ENCODE data around the gene ATP6V1G1.

GRCh38 chr9:114607671-114608524 is 20.3 kb downstream of the ATP6V1G1 start:
- TF ChIP-seq, protein P1, sequence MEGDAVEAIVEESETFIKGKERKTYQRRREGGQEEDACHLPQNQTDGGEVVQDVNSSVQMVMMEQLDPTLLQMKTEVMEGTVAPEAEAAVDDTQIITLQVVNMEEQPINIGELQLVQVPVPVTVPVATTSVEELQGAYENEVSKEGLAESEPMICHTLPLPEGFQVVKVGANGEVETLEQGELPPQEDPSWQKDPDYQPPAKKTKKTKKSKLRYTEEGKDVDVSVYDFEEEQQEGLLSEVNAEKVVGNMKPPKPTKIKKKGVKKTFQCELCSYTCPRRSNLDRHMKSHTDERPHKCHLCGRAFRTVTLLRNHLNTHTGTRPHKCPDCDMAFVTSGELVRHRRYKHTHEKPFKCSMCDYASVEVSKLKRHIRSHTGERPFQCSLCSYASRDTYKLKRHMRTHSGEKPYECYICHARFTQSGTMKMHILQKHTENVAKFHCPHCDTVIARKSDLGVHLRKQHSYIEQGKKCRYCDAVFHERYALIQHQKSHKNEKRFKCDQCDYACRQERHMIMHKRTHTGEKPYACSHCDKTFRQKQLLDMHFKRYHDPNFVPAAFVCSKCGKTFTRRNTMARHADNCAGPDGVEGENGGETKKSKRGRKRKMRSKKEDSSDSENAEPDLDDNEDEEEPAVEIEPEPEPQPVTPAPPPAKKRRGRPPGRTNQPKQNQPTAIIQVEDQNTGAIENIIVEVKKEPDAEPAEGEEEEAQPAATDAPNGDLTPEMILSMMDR (conservative IDR thresholded peaks at IDR 0.05; ENCODE audit: low read depth in 2 of 2) = no peak
- TF ChIP-seq JUNB (IDR thresholded peaks at IDR 0.05; ENCODE audit: unreplicated experiment) (no peak), POLR2AphosphoS5 (IDR thresholded peaks at IDR 0.05; ENCODE audit: low read depth) (no peak), EZH2 (IDR thresholded peaks at IDR 0.05; ENCODE audit: low read depth, unreplicated experiment) (no peak), EZH2phosphoT487 (IDR thresholded peaks at IDR 0.05; ENCODE audit: unreplicated experiment) (no peak)
